GM12878 (cell line): Measurements from ENCODE around the gene MCHR1. TPM values are rescaled to one million over a fixed set of nuclear protein-coding genes. Genes with fewer than 3 reads are reported as not detected.

Experiments used
- ATAC-seq: fragments of 200-7000 bp; cut with Tn5 transposase; 3 replicates; pipeline ENCODE4 v1.9.1; 2020; ENCODE audit warnings: mild to moderate bottlenecking, moderate library complexity
- BruUV-seq: library from RNA; stranded (reverse); fragments of 400-500 nt; replicated peaks from 2 replicates; lab custom pipeline; 2021; lab: Mats Ljungman, UMichigan
- CTCF ChIA-PET: fragments of 300-600 bp; sonication (Branson Sonifier 250); formaldehyde crosslinking; extraction: SDS; loops from one replicate; lab custom pipeline; 2021; ENCODE audit warnings: inconsistent platforms; lab: Yijun Ruan, JAX
- POLR2A ChIA-PET: fragments of 350-600 bp; formaldehyde crosslinking; extraction: SDS; loops from one replicate; lab custom pipeline; 2021; ENCODE audit warnings: inconsistent platforms; lab: Charles Lee
- RAD21 ChIA-PET: fragments of 300-600 bp; sonication (Branson Sonifier 250); formaldehyde crosslinking; loops from one replicate; lab custom pipeline; 2023; ENCODE audit warnings: antibody characterized with exemption; ENCODE audit not compliant: unreplicated experiment; lab: Charles Lee
- SMC1A ChIA-PET: fragments of 300-600 bp; sonication (Branson Sonifier 250); formaldehyde crosslinking; loops from one replicate; lab custom pipeline; 2023; ENCODE audit not compliant: unreplicated experiment, uncharacterized antibody; lab: Charles Lee
- DNase-seq: peaks from one replicate; pipeline ENCODE4 v3.0.0-alpha.2; 2011; ENCODE audit warnings: low read depth, low spot score
- FAIRE-seq: peaks from 3 replicates; lab custom pipeline; 2011; peaks lifted over from hg19 to GRCh38; lab: Jason Lieb, UNC
- H2AFZ ChIP-seq: 2 replicates; pipeline ENCODE4 v1.6.0; 2011; ENCODE audit warnings: low read depth, low read length, control low read depth; ENCODE audit not compliant: control insufficient read depth
- H3K27ac ChIP-seq: 2 replicates; pipeline ENCODE4 v1.5.1; 2011; ENCODE audit warnings: control low read depth; ENCODE audit not compliant: control insufficient read depth, insufficient read depth
- H3K27me3 ChIP-seq, 2 experiments: replicated peaks in 1 of 2; 2 replicates each; pipeline versions ENCODE4 v1.6.0 to v1.6.1; 2011; ENCODE audit warnings: low read length in 1 of 2; ENCODE audit not compliant: control insufficient read depth in 2 of 2, insufficient read depth in 2 of 2
- H3K36me3 ChIP-seq, 2 experiments: 2 replicates each; pipeline ENCODE4 v1.5.1; 2011; ENCODE audit warnings: low read length in 1 of 2; ENCODE audit not compliant: control insufficient read depth in 2 of 2, insufficient read depth in 2 of 2
- H3K4me1 ChIP-seq: 2 replicates; pipeline ENCODE4 v1.6.1; 2011; ENCODE audit warnings: mild to moderate bottlenecking, low read length, moderate library complexity, mixed read lengths; ENCODE audit not compliant: control insufficient read depth, insufficient read depth
- H3K4me2 ChIP-seq: 2 replicates; pipeline ENCODE4 v1.6.0; 2011; ENCODE audit warnings: control low read depth; ENCODE audit not compliant: control insufficient read depth, insufficient read depth
- H3K4me3 ChIP-seq: fragments of 200-600 bp; sonication (generic); 2 replicates; pipeline ENCODE4 v1.5.1; 2016
- H3K79me2 ChIP-seq: 2 replicates; pipeline ENCODE4 v1.6.0; 2011; ENCODE audit warnings: low read length; ENCODE audit not compliant: control insufficient read depth, insufficient read depth
- H3K9ac ChIP-seq: 2 replicates; pipeline ENCODE4 v1.8.0; 2011; ENCODE audit warnings: low read length, control low read depth, mixed read lengths; ENCODE audit not compliant: control insufficient read depth, insufficient read depth
- H3K9me3 ChIP-seq: replicated peaks from 3 replicates; pipeline ENCODE4 v1.5.1; 2011; ENCODE audit warnings: mild to moderate bottlenecking, low read length; ENCODE audit not compliant: control insufficient read depth, insufficient read depth
- H4K20me1 ChIP-seq: 2 replicates; pipeline ENCODE4 v1.6.0; 2011; ENCODE audit not compliant: control insufficient read depth, insufficient read depth
- ATF2 ChIP-seq: IDR thresholded peaks from 2 replicates; pipeline ENCODE4 v1.6.1; 2012; ENCODE audit warnings: low read length, inconsistent platforms
- KAT2A ChIP-seq: conservative IDR thresholded peaks from 2 replicates; pipeline ENCODE4 v1.6.1; 2011; ENCODE audit warnings: low read depth, low read length; ENCODE audit not compliant: control insufficient read depth
- NKRF ChIP-seq: fragments of 450-650 bp; conservative IDR thresholded peaks from 2 replicates; pipeline ENCODE4 v1.6.1; 2017; ENCODE audit warnings: mild to moderate bottlenecking, moderate library complexity
- RFX5 ChIP-seq: IDR thresholded peaks from 2 replicates; pipeline ENCODE4 v1.6.1; 2011; ENCODE audit warnings: low read depth, low read length, improper control_type of control experiment
- SIX5 ChIP-seq: IDR thresholded peaks from 2 replicates; pipeline ENCODE4 v1.6.1; 2011; ENCODE audit warnings: mild to moderate bottlenecking, low read depth, low read length, moderate library complexity; ENCODE audit not compliant: severe bottlenecking
- SP1 ChIP-seq: IDR thresholded peaks from one replicate; pipeline ENCODE4 v1.6.1; 2011; ENCODE audit warnings: low read depth, low read length
- TCF12 ChIP-seq: IDR thresholded peaks from 2 replicates; pipeline ENCODE4 v1.6.1; 2011; ENCODE audit warnings: low read depth, mild to moderate bottlenecking, low read length
- USF2 ChIP-seq: IDR thresholded peaks from 2 replicates; pipeline ENCODE4 v1.6.1; 2011; ENCODE audit warnings: low read depth, low read length, improper control_type of control experiment, borderline replicate concordance
- YY1 ChIP-seq: IDR thresholded peaks from 2 replicates; pipeline ENCODE4 v1.6.1; 2011; ENCODE audit warnings: low read depth, mild to moderate bottlenecking, low read length
- ZNF384 ChIP-seq: IDR thresholded peaks from 2 replicates; pipeline ENCODE4 v1.6.1; 2012; ENCODE audit warnings: low read depth, mild to moderate bottlenecking, low read length, improper control_type of control experiment, borderline replicate concordance
- whole genome bisulfite sequencing: methylation state at CpG from one replicate; pipeline ENCODE4 v1.1.6; 2016; ENCODE audit warnings: low lambda C conversion rate; ENCODE audit not compliant: insufficient replicate concordance, insufficient coverage; ENCODE audit errors: missing lambda C conversion rate; 5-methylcytosine and 5-hydroxymethylcytosine counted together
- in situ Hi-C: fragments of 300-500 bp; cut with MboI; formaldehyde crosslinking; loops from 9 replicates; pipeline ENCODE4 v1.14.3; 2018; ENCODE audit warnings: mixed read lengths
- intact Hi-C: fragments of 100-400 bp; cut with micrococcal nuclease; formaldehyde crosslinking; loops from one replicate; pipeline ENCODE4 v1.14.2; 2022; ENCODE audit not compliant: unreplicated experiment
- polyA plus RNA-seq, 11 experiments: library from polyadenylated mRNA; depleted of rRNA in 4 of 11; unstranded in 6 of 11; stranded (reverse) in 5 of 11; fragments of >200 nt; fragmentation: Nextera tagmentation in 4 of 11; fragmentation: Illumina TruSeq in 1 of 11; extraction: Ambion mirVana in 4 of 11; extraction: Trizol in 1 of 11; gene quantifications; 1 replicate in 1 of 11; 2 replicates in 10 of 11; pipeline versions ENCODE4 v1.2.1 to v1.2.3, GENCODE V29; 2011 to 2016; ENCODE audit warnings: inconsistent platforms in 2 of 11, missing spikeins in 2 of 11, low read depth in 1 of 11
- total RNA-seq, 4 experiments: library from RNA; depleted of rRNA in 3 of 4; stranded (reverse); fragments of >200 nt in 3 of 4; fragmentation: Illumina TruSeq in 1 of 4; extraction: Trizol in 1 of 4; gene quantifications; 2 replicates each; pipeline versions ENCODE4 v1.2.1 to v1.2.3, GENCODE V29; 2013 to 2021
- TF ChIP-seq, protein P1 (sequence below), 3 experiments: IDR thresholded peaks in 2 of 3; conservative IDR thresholded peaks in 1 of 3; 2 replicates each; pipeline ENCODE4 v1.5.1; 2011; ENCODE audit warnings: low read depth in 3 of 3, low read length in 3 of 3, mild to moderate bottlenecking in 3 of 3, control low read depth in 2 of 3, moderate library complexity in 2 of 3, inconsistent platforms in 1 of 3, mixed read lengths in 1 of 3; ENCODE audit not compliant: control insufficient read depth in 2 of 3, insufficient read depth in 1 of 3; ENCODE audit errors: extremely low read depth in 1 of 3

MCHR1 gene
- total and polyA plus RNA-seq, 10 of the 15 experiments (the other 5 are each of a cell fraction or from before 2014, with no cell fraction given), result not detected

- 98% methylated on average over 17 of the region's 17 CpGs for WGBS
- ChIA-PET POLR2A (interaction anchor here (0.6 to 1.1 kb wide), 2 partner anchors 17 to 165 kb away, joined by 3 read pairs; no protein-coding TSS in a partner anchor), CTCF (interaction anchor here (1.0 to 9.3 kb wide), 3 partner anchors 7 to 151 kb away, joined by 3 to 79 read pairs (median 59); no protein-coding TSS in a partner anchor), RAD21 (interaction anchor here (1.7 to 2.0 kb wide), 2 partner anchors 8 to 202 kb away, joined by 3 to 17 read pairs; no protein-coding TSS in a partner anchor), SMC1A (interaction anchor here (1.0 to 9.9 kb wide), 4 partner anchors 41 to 202 kb away, joined by 3 to 96 read pairs (median 58); no protein-coding TSS in a partner anchor)
- no peaks in the 10 kb centered on the region for H3K27me3 ChIP-seq
- no peaks in the 10 kb centered on the region for H3K9me3 ChIP-seq
- BruUV-seq, result no TSS peak
- intact Hi-C loops (no loop called here), in situ Hi-C loops (no loop called here)
- DNase-seq (no peak), FAIRE-seq (no peak), ATAC-seq (no peak)
- H2AFZ ChIP-seq, result peak overlapping the region; percentile 96; the same call in 1 of the 2 replicates
- peaks cover 30% of the 10 kb centered on the region for H3K79me2 ChIP-seq
- H4K20me1 ChIP-seq, result no peaks in the 10 kb centered on the region
- no peak overlapping the region; the same call in 1 of the 2 replicates for H3K4me2 ChIP-seq
- no peaks in the 10 kb centered on the region for H3K36me3 ChIP-seq
- TF ChIP-seq TCF12, result no peak
- TF ChIP-seq KAT2A, result no peak
- no peak for TF ChIP-seq YY1
- TF ChIP-seq ZNF384, result no peak
- no peak for TF ChIP-seq SP1
- TF ChIP-seq SIX5, result no peak
- no peak for TF ChIP-seq ATF2
- TF ChIP-seq, protein P1, sequence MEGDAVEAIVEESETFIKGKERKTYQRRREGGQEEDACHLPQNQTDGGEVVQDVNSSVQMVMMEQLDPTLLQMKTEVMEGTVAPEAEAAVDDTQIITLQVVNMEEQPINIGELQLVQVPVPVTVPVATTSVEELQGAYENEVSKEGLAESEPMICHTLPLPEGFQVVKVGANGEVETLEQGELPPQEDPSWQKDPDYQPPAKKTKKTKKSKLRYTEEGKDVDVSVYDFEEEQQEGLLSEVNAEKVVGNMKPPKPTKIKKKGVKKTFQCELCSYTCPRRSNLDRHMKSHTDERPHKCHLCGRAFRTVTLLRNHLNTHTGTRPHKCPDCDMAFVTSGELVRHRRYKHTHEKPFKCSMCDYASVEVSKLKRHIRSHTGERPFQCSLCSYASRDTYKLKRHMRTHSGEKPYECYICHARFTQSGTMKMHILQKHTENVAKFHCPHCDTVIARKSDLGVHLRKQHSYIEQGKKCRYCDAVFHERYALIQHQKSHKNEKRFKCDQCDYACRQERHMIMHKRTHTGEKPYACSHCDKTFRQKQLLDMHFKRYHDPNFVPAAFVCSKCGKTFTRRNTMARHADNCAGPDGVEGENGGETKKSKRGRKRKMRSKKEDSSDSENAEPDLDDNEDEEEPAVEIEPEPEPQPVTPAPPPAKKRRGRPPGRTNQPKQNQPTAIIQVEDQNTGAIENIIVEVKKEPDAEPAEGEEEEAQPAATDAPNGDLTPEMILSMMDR (IDR thresholded peaks at IDR 0.05 in 2 of 3, conservative IDR thresholded peaks at IDR 0.05 in 1 of 3; ENCODE audit: control insufficient read depth in 2 of 3, extremely low read depth in 1 of 3, insufficient read depth in 1 of 3, low read depth in 3 of 3, low read length in 3 of 3), result no peak
- TF ChIP-seq RFX5, result no peak
- no peak for TF ChIP-seq USF2
- TF ChIP-seq NKRF, result no peak
- peak overlapping the region; percentile 85; the same call in 1 of the 2 replicates for H3K4me3 ChIP-seq
- peaks cover 2% of the 10 kb centered on the region; the same call in 1 of the 2 replicates for H3K4me1 ChIP-seq
- no peak overlapping the region for H3K27ac ChIP-seq
- no peak overlapping the region for H3K9ac ChIP-seq
Measured at GRCh38 chr22:40638261-40638660, 41.0 kb upstream of the MCHR1 start.
